ENCODE measurements around the gene HOXC6.
"Not testable (repeated sequence)": the region's sequence is repeated elsewhere in the genome, so short reads cannot be mapped to it uniquely, and the experiment has no call there.

HOXC6 gene

DNA sequence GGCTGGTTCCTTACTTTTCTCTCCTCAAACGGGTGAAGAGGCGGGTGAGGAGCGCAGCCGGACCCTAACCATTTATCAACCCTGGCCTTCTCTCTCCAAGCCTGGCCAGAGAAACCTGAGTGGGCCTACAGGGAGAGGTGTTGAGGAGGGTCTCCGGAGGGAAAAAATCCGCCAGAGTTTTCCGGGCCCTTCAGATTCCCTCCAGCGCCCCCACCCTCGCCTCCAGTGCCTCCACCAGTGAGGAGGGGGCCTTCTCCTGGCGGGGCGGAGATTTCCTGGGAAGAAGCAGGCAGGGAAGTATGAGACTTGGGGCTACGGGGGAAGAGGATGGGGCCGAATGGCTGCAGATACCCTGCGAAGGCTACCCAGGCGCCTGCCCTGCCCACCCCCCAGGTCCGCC is 3.2 kb downstream of the HOXC6 start:
- FAIRE-seq: no peak

DNA sequence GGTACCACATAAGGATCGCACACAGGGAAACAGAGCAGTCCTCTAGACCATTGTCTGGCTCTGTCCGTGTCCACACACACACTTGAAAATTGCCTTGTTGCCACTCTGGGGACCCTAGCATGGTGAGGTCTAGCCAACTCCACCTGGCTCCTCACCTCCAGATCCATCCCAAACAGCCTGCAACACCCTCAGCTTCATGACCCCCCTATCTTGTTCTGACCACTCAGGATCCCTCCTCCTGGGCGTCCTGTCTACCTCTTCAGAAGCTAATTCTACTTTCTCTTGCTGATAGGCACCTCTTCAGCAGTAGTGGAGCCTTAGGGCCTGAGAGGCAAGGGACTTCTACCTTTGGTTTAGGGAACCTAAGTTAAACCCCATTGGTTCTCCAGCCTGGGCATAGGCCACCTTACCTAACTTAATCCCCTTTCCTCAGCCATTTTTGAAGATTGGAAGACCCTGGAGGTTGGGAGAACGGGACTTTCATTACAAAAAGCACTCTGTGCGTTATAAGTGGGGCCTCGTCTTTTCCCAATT is 3.9 kb downstream of the HOXC6 start:
- FAIRE-seq: no peak

DNA sequence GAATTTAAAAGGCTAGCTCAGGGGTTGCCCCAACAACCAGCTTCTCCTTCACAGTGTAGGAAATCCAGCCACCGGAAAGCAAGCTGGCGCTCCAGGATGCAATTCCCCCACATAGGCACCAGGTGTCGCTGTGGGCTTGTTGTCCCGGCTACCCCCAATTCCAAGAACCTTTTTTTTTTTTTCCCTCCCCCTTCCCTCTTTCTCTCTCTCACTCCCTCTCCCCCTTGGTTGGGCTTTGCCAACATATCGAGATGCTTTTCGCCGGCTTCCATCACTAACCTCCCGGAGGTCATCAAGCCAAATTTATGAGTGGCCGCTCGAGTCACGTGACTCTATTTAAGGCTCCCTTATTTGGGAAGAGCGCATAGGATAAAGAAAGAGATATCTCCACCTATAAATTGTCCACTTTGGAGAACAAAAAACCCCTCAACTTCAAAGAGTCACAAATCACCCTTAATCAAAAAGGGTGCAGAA is 4.4 kb downstream of the HOXC6 start, which contains the start of gene HOXC5:
Gene HOXC5, plus strand, starts transcription at position 424 of the 474 bp plus-strand sequence. CDS start 73 bp downstream, outside the sequence.
- no peak for FAIRE-seq

DNA sequence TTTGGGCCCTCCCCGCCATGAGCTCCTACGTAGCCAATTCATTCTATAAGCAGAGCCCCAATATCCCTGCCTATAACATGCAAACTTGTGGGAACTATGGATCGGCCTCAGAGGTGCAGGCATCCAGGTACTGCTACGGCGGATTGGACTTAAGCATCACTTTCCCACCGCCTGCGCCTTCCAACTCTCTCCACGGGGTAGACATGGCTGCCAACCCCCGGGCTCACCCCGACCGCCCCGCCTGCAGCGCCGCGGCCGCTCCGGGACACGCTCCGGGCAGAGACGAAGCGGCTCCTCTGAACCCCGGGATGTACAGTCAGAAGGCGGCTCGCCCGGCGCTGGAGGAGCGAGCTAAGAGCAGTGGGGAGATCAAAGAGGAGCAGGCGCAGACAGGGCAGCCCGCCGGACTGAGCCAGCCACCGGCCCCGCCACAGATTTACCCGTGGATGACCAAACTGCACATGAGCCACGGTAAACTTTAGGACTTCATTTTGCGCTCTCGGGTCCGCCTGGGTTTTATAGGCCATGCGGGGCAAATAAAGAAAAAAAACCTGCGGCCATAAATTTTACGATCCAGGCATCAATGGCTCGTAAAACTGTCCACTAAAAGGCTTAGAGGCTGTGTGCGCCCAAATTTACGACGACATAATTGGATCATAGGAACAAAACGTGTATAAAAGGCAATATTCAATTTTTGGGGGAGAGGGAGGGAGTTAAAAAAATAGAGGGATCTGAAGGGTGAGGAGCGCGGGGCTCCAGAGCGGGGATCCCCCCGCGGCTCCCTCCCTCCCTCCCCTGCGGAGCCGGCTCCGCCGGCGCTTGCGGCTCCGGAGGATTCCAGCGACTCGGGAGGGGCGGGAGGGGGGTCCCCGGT is 5.1 kb downstream of the HOXC6 start:
- FAIRE-seq: no peak

DNA sequence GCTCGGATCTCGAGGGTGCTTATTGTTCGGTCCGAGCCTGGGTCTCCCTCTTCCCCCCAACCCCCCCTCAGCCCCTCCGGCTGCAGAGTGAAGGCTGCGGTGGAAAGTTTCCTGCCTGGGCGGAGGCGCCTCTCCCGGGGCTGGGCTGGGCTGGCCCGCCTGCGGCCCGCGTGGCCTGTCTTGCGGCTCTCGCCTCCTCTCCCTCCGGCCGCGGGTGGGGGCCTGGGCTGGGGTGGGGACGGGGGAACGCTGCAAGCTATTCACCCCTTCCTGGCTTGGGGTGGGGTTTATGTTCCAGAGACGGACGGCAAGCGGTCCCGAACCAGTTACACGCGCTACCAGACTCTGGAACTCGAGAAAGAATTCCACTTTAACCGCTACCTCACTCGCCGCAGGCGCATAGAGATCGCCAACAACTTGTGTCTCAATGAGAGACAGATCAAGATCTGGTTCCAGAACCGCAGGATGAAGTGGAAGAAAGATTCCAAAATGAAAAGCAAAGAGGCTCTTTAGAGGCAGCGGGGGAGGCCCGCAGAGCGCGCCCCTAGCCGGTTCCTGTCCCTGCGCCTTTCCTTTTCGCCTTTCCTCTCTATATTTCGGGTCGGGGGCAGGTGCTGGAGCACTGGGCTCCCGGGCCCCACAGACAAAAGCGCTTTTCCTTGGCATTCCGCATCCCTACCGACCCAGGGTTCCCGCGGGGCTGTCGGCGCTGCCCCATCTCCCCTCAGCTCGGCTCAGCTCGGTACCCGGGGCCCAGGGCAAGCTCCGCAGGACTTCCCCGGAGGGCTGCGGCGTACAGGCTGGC is 5.9 kb downstream of the HOXC6 start:
- FAIRE-seq: no peak

DNA sequence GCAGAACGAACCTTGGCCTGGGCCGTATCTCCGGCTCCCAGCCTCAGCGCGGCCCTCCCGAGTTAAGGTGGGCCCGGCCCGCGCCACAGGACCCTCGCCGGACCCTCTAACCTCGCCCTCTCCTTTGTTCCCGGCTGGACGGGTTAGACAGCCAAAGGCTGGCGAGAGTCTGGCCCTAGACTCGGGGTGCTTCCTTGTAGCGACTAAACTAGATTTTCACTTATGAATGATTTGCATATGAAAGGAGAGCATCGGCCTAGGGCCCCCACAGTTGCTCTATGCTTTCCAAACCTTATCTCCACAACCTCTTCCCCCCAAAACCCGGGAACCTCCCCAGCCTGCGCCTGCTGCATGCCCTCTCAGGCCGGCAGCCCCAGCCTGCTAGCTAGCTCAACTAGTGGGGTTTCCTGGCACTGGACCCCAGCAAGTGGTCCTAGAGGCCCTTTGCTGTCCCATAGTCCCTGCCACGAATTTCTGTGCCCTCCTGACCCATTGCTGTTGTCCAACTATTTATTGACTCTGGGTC is 6.6 kb downstream of the HOXC6 start:
- FAIRE-seq: no peak

DNA sequence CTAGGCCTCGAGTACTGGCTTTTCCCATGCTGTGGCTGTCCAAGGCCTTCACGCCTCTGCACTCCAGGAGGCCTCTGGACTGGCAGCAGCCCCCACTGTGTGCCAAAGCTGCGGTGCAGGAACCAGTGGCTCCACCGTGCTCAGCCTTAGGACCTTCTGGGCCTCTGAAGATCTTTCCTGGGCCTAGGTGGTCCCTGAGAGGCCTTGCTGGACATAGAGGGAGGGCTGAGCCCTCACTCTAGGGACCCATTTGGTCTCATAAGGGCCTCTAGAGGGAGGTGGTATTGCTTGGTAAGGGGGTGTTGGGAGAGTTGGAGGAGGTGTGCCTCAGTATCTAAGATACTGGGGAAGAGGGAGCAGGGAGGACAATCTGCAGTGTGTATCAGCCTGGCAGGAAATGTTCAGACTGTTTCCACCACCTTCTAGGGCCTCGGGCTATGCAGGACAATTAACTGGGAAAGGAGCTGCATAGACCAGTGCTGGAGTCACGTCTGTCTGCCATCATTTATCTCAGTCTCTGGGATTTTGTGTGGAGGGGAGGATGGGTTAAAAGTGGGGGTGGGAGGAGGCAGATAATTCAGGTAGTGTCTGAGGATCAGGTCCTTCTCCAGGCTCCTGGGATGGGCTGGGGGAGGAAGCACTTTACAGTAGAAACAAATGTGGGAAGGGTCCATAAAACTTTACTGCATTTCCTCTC is 7.5 kb downstream of the HOXC6 start:
- no peak for FAIRE-seq

DNA sequence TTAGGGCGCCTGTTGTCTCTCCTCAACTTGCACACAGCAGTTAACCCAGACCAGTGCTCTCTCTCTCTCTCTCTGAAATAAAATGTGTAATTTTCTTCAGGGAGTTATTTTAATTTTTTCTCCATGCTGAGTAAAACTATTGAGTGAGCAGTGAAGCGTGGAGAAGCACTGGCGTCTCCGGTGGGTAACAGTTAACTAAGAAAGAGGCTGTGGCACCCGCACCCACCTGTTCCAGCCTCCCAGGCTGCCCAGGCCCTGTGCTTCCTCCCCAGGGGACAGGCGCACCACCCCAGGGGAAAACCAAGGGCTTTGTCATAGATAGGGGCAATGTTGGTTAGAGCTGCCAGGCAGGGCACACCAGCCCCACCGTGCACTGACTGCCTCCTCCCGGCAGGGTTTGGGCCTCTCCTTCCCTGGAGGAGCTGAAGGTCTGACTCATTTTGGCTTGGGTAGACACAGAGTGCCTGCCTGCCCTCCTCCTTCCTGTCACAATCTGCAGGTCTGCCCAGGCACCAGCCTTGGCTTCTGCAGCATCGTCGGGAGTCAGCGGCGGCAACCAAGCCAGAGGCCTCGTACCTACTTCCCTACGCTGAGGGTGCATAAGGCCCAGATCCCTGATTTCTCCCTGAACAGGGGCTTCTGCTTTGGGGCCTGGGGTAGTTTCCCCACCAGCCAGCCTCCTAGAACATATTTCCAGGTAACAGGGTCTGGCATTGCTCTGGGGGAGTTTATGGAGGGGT is 8.6 kb downstream of the HOXC6 start:
- FAIRE-seq: no peak

DNA sequence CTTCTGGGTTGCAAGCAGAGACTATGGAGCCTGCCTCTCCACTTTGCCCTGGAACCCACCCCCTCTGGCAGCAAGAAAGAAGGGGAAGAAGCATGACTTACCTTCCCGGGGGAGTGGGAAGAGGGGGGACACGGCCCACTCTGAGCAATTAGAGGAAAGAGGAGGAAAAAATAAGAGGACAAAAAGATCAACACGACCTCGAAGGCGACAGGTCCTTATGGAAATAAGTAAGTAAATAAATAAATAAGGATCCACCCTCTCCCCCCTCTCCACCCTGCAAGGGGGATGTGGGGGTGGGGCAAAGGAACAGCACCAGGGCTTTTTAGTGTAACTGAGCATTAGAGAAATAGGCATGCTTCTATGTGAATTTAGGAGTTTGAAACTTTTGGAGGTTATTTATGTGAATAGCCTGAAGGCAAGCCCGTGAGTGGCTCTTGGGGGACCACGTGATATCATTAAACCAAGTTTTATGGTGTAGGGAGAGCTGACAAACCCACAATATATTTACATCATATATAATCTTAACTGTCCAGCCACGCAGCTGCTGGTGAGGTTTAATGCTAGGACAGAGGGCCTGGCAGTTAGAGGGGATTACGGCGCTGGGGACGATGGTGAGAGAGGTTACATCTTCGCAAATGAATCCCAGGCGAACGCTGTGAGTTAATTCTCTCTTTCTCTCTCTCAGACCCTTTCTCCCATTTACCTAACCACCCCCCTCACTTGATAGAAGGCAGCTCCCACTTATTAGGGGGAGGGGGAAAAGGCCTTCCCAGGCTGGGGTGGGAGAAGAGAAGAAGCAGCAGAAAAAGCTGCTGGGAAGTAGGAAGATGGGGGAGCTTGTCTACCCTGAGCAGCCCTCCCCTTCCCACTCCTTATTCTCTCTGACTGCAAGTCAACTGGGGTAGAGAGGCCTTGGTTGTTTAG is 9.4 kb downstream of the HOXC6 start:
- FAIRE-seq: no peak

DNA sequence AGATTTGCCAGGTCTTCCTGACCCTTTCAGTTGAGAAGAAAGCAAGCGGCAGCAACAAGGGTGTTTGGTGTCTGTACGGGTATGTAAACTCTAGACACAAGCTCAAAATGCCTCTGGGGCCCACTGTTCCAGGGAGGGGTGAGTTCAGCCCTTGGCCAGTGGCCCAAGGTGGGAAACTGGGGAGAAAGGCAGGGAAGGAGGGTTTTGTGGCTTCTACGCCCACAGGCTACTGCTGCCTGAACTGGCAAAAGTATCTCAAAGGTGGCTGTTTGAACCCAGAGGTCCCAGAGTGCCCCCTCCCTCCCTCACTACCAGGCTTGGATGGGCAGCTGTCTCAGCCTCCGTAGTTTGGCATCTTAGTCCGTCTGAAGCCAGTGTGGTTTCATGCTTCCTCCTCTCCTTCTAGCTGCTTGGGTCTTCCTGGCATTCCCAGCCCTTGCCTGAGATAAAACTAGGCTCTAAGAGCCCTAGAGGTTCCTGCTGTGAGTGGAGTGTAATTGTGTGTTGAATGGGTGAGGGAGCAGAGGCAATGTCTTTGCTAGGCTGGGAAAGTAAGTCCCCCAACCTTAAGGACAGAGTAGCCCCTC is 10.1 kb downstream of the HOXC6 start:
- FAIRE-seq: no peak

DNA sequence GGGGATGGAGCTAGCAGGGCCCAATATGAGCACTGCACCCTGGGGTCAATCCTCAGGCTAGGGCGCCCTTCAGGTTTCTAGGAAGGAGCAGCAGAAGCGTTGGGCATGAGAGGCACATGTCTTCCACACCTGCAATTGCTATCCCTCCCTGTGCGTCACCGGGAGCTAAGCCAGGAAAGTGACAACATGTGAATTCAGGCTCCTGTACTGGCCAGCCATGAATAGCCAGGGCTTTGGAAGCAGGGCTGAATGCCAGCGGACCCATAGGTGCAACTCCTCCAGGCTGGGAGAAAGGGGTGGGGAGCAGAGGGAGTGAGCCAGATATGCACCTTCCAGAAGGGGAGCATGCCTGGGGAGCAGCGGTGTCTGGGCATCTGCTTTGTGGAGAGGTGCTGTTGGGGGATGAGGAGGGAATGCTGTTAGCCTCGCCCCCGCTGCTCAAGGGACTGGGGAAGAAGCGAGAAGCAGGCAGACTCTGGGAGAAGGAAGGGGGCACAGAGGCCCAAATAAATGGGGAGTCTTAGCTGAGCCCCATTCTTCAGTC is 10.7 kb downstream of the HOXC6 start:
- no peak for FAIRE-seq

DNA sequence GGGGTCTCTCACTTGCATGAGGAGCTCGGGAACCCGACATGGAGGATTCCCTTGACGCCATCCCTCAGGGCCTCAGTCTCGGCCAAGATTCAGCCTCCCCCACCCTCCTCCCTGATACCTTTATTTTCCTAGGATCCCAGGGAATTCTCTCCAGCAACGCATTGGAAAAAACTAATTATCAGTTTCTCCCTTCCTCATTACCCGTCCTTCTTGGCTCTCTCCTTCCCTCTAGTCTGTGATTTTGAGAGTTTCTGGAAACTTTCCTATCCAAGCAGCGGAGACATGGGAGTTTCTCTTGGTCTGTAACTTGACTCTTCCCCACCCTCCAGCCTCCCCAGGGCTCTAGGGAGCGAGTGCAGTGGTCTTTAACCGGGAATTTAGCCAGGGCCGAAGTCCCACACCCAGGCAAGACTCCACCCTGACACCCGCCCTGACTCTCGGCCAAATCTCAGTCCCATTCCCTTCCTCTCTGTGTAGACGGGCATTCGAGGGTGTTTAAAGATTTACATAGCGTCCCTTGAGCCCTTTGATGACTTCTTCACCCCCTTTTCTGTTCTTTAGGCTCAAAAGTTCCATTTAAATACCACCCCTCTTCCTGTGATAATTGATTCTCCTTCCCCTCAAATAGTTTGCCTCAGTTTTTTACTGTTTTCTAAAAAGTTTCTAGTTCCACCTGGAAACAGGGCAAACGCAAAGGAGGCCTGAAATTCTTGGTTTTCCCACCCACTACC is 11.3 kb downstream of the HOXC6 start:
- FAIRE-seq: no peak

DNA sequence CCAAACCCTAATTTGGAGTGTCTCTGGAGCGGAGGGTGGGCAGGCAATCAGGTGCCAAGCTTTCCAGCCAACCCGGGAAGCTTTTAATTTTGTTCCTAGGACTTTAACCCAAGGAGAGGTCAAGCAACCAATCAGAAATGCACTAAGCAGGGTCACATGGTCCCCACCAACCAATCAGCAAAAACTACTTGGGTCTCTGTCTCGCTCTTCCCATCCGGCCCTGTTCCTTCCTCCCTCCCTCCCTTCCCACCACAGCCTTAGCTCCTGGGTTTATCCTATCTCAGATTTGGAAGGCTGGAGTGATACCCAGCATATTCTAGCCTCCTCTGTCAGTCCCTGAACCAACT is 11.9 kb downstream of the HOXC6 start:
- FAIRE-seq: no peak

DNA sequence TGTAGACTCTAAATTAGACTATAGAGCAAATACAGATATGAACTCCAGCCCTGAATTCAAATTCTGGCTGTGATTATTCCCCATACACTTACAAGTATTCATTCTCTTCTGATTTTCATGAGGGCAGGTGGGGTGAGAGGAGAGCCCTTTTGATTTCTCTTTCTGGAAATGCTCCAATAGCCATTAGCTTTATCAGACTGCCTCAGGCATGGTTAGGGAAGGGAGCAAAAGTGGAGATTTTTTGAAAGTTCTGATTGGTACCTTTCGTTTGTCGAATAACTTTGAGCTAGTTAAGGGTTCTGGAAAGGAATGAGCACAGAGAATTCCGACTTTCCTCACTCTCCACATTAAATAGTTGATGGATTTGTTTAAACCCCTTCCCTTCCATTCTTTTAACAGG is 12.4 kb downstream of the HOXC6 start:
- no peak for FAIRE-seq

DNA sequence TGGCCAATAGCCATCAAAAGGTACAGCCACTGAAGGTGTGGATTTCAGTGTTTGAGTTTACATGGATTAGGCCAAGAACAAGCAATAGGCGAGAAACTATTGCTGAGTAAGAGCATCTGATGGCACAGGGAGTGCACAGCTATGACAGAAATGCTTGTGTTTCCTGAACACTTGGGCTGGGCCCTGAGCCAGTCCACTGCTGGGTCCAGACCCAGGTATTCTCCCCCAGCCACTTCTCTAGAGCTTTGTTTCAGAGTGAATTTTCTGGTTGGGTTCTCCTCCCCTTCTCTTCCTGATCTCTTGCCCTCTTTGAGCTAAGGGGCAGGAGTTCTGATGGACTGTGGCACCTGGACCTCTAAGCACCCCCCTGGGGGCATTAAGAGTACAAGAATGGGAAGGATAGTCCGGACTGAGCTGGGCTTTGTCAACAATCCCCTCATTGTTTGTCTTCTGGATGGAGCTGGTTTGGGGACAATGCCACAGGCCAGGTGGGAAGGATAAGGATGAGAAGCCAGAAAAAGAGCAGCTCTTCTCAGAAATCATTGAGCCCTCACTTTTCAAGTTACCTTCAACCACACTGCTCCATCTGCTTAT is 13.0 kb downstream of the HOXC6 start:
- FAIRE-seq: no peak

DNA sequence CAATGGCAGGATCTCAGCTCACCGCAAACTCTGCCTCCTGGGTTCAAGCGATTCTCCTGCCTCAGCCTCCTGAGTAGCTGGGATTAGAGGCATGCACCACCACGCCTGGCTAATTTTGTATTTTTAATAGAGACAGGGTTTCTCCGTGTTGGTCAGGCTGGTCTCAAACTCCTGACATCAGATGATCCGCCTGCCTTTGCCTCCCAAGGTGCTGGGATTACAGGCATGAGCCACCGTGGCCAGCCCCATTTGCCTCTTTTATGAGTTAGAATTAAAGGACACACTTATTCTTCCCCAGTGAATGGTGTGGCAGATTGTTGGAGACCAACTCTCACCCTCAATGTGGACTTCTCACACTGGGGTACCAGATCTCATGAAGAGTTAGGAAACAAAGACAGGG is 13.8 kb downstream of the HOXC6 start:
- not testable (repeated sequence) for FAIRE-seq

DNA sequence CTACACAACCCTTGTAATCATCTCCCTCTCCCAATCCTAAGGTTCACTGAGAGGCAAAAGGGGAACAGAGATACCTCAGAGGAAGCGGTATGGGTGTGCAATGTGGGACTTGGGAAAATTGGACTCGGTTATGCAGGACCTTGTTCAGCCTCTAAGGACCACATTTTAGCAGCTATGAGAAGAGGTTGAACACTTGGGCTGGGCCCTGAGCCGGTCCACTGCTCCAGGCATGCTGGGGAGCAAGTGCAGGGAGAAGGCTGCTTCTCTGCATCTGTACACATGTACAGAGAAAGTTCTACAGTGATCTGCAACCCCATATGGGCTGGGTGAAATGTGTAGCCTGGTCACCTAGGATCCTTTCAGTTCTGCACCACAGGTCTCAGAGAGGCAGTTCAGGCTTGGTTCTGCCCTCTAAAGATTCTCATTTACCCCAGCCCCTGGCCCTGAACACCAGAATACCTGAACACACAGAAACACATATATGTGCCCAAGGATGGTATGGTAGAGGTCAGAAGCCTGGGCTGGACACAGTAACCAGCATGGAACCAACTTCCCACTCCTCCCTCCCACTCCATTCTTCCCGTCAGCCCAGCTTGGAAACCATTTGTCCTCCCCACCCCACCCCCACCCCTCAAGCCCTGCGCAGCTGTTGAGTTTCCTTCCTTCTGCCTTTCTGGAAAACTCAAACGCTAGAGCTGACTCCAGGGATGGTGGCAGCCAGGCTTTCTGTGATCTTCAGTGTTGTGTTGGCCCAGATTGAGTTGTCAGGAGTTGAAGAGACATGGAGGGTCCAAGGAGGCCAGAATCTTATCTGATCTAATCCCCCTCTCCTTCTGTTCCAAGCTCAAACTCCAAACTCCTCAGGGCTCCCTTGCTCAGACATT is 15.0 kb downstream of the HOXC6 start:
- FAIRE-seq: no peak

Data from islet of Langerhans (tissue), 1 donor.